ENCODE results near the gene DTWD2.

DNA sequence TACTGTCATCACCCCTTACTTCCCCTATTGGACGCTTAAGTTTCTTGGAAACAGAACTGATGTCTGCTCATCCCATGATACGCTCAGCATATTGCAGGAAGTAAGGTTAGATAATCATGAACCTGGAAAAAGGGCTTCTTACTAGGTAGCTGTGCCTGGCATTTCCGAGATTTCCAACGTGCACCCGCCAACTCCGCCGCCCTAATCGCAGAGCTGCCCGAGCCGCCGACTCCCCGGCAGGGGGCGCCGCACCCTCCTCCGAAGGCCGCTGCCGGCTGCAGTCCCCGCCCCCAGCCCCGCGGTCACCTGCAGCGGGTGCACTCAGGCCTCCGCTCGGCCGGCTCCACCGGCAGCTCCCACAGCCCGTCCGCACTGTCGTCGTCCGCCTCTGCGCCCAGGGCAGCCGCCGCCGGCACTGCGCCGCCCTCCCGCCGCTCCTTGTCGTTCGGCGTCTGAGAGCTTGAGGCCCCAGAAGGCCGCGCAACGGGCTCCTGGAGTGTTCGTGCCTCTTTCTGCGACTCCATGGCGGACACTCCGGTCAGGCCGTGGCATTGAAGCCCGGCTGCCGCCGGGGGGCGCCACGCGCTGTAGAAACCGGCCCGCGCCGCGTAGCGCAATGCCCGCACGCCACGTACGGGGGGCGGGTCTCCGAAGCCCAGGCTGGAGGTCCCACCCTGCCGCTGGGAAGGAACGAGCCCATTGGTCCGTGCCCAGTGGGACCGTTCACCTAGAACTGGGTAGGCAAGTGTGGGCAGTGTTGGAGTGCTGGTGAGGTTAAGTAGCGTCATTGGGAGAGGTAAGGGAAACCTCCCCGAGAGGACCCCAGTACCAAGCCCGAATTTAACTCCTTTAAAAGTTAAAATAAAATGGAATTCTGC lies at the start of gene DTWD2:
- TF ChIP-seq, protein P1, sequence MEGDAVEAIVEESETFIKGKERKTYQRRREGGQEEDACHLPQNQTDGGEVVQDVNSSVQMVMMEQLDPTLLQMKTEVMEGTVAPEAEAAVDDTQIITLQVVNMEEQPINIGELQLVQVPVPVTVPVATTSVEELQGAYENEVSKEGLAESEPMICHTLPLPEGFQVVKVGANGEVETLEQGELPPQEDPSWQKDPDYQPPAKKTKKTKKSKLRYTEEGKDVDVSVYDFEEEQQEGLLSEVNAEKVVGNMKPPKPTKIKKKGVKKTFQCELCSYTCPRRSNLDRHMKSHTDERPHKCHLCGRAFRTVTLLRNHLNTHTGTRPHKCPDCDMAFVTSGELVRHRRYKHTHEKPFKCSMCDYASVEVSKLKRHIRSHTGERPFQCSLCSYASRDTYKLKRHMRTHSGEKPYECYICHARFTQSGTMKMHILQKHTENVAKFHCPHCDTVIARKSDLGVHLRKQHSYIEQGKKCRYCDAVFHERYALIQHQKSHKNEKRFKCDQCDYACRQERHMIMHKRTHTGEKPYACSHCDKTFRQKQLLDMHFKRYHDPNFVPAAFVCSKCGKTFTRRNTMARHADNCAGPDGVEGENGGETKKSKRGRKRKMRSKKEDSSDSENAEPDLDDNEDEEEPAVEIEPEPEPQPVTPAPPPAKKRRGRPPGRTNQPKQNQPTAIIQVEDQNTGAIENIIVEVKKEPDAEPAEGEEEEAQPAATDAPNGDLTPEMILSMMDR (IDR thresholded peaks at IDR 0.05; ENCODE audit: poor library complexity, severe bottlenecking): peak; percentile 99
- peak; percentile 72 for TF ChIP-seq EP300 (conservative IDR thresholded peaks at IDR 0.05; ENCODE audit: poor library complexity, severe bottlenecking)
- TF ChIP-seq EZH2 (IDR thresholded peaks at IDR 0.05; ENCODE audit: borderline replicate concordance, insufficient read depth, low read length, poor library complexity, severe bottlenecking): no peak

All from neural cell (in vitro differentiated cells).